Activated CD4-positive, alpha-beta T cell treated with anti-CD3 and anti-CD28 coated beads for 36 hours (primary cell): ENCODE measurements around the gene MEI1. TPM values are rescaled to one million over a fixed set of nuclear protein-coding genes. Genes with fewer than 3 reads are reported as not detected.

ENCODE experiments used
- ATAC-seq: fragments of 200-7000 bp; cut with Tn5 transposase; one replicate; pipeline ENCODE4 v1.10.0; 2021; ENCODE audit warnings: mild to moderate bottlenecking, moderate library complexity
- CTCF ChIA-PET: fragments of 350-600 bp; sonication (Branson Sonifier 250); formaldehyde crosslinking; loops from one replicate; lab custom pipeline; 2021; ENCODE audit warnings: antibody characterized with exemption; lab: Charles Lee
- POLR2A ChIA-PET: fragments of 350-600 bp; sonication (Branson Sonifier 250); formaldehyde crosslinking; loops from one replicate; lab custom pipeline; 2021; ENCODE audit warnings: antibody characterized with exemption, inconsistent platforms; lab: Charles Lee
- DNase-seq: peaks from one replicate; pipeline ENCODE4 v3.0.0-alpha.2; 2020
- H3K27ac Mint-ChIP-seq: one replicate; pipeline ENCODE4 v1.8.0; 2021; ENCODE audit warnings: mixed read lengths
- H3K27me3 Mint-ChIP-seq: one replicate; pipeline ENCODE4 v1.8.0; 2021; ENCODE audit warnings: mixed read lengths
- H3K36me3 Mint-ChIP-seq: one replicate; pipeline ENCODE4 v1.8.0; 2021; ENCODE audit warnings: low read depth, mixed read lengths
- H3K4me1 Mint-ChIP-seq: one replicate; pipeline ENCODE4 v1.8.0; 2021; ENCODE audit warnings: mixed read lengths
- H3K4me3 Mint-ChIP-seq: one replicate; pipeline ENCODE4 v1.8.0; 2021; ENCODE audit warnings: mild to moderate bottlenecking, moderate library complexity, mixed read lengths
- H3K9me3 Mint-ChIP-seq: one replicate; pipeline ENCODE4 v1.8.0; 2021; ENCODE audit warnings: low read depth, mixed read lengths
- intact Hi-C, 2 experiments: fragments of 100-400 bp; cut with DNase I in 1 of 2; cut with micrococcal nuclease in 1 of 2; formaldehyde crosslinking; loops; one replicate each; pipeline versions ENCODE4 v1.14.2 to v1.15.1; 2022 to 2024; cut with DNase I, micrococcal nuclease
- total RNA-seq, 2 experiments: library from RNA; stranded (reverse); gene quantifications; one replicate each; pipeline ENCODE4 v1.2.3, GENCODE V29; 2021

Gene MEI1, protein sequence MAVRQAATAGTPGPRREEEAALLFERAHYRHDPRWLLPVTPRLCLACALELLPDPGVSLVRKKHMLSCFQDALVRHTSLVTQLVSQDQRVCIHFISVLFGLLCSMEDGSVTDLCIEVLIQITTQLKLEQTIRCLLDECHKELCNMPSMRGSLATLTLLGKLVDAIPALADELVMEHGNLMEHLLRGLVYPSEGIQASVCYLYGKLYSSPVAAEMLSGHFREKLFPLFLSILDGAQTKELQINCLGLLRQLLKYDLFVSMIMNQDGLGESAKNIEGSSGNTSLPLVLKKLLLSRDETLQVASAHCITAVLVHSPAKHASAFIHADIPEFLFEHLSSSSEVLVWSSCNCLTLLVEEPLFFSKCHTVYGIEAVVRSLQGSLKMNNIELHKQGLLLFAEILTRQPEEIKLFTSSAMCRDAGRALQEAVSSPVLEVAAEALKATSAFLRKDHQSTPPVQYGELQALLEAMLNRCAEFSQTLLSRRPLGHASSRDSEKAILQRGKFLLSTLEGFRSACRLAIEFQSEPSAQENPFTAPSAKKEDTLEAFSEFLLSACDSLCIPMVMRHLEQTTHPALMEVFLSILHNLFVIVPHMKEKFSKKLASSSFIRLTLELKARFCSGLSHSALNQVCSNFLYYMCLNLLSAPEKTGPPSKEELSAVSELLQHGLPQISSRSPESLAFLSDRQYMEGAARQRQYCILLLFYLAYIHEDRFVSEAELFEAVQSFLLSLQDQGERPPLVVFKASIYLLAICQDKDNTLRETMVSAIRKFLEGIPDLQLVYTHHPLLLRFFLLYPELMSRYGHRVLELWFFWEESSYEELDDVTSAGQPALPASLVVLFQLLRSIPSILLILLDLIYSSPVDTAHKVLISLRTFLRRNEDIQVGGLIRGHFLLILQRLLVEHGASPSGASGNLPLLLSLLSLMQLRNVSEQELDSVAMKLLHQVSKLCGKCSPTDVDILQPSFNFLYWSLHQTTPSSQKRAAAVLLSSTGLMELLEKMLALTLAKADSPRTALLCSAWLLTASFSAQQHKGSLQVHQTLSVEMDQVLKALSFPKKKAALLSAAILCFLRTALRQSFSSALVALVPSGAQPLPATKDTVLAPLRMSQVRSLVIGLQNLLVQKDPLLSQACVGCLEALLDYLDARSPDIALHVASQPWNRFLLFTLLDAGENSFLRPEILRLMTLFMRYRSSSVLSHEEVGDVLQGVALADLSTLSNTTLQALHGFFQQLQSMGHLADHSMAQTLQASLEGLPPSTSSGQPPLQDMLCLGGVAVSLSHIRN
- total RNA-seq: 10 to 100 TPM; 31.5 to 36.8 TPM

DNA sequence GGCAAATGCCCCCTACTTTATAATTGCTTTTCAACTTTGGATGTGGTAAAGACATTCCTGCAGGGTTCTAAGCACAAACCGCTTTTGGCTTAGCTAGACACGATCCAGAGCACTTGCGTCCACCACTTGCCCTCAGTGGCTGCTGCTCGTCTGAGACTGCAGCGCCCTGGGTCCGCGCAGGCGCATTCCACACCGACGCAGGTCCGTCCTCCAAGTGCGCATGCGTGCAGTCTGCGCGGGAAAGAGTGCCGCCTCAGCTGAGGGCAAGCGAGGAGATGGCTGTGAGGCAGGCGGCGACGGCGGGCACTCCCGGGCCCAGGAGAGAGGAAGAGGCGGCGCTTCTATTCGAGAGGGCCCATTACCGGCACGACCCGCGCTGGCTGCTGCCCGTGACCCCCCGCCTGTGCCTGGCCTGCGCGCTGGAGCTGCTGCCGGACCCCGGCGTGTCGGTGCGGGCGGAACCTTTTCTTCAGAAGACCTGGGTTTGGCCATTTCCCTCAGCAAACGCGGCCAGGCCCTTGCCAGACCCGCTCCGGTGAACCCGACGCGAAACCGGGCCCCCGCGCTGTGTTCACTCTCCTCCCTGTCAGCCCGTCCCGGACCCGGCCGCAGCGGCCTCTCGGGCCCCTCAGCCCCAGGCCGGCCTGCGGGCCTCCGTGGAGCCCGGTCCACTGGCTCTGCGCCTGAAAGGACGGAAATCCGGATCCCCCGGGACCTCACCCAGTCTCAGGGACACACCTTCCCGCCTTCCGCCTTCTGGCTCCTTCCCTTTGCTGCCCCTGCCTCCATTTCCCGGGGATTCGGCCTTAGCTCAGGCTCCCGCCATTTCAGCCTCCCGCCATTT, at the start of gene MEI1:
TSS of gene MEI1 (plus strand) at position 240 of the 844 bp plus-strand sequence. CDS start at position 276, 36 bp downstream.
- CTCF ChIA-PET: interaction anchor here (0.5 to 3.9 kb wide), 14 partner anchors 8 to 246 kb away, joined by 3 to 39 read pairs (median 4); partner anchors contain the start of genes CCDC134, CENPM and SNU13
- H3K27ac Mint-ChIP-seq: peak within 1 kb of the TSS; percentile 86
- intact Hi-C loops: loop anchor here (1.0 to 5.0 kb wide), 3 partner anchors 83 to 158 kb away; partner anchors contain the start of gene CCDC134 (in 1 of the 2)
- no peaks in the 10 kb centered on the region for H3K9me3 Mint-ChIP-seq
- H3K36me3 Mint-ChIP-seq: no peaks in the 10 kb centered on the region
- ATAC-seq: peak; percentile 82
- H3K27me3 Mint-ChIP-seq: no peaks in the 10 kb centered on the region
- peak within 1 kb of the TSS; percentile 48 for H3K4me3 Mint-ChIP-seq
- POLR2A ChIA-PET: interaction anchor here (0.6 to 1.5 kb wide), 4 partner anchors 38 to 244 kb away, joined by 3 to 8 read pairs (median 4); partner anchors contain the start of gene CCDC134
- peak; percentile 96 for DNase-seq
- peaks cover 11% of the 10 kb centered on the region for H3K4me1 Mint-ChIP-seq

- Mint-ChIP-seq H3K27ac (no peak overlapping the region), H3K4me3 (no peak overlapping the region), H3K4me1 (peaks cover 13% of the 10 kb centered on the region), H3K27me3 (no peaks in the 10 kb centered on the region), H3K36me3 (peaks cover 54% of the 10 kb centered on the region), H3K9me3 (no peaks in the 10 kb centered on the region)
- POLR2A ChIA-PET: interaction anchor here (0.6 kb wide), 1 partner anchor 1295 kb away, joined by 4 read pairs; no protein-coding TSS in a partner anchor
- CTCF ChIA-PET: interaction anchor here (1.6 kb wide), 1 partner anchor 8 kb away, joined by 4 read pairs; no protein-coding TSS in a partner anchor
- intact Hi-C loops: no loop called here
- DNase-seq: no peak
- ATAC-seq: no peak
These were observed 49.1 kb upstream of the MEI1 start for GRCh38 chr22:41650229-41650628.

- intact Hi-C loops: no loop called here
- H3K27me3 Mint-ChIP-seq: no peaks in the 10 kb centered on the region
- no peak overlapping the region for H3K27ac Mint-ChIP-seq
These were observed 48.5 kb upstream of the MEI1 start for GRCh38 chr22:41650821-41651220.

GRCh38 chr22:41654322-41654721, 45.0 kb upstream of the MEI1 start:
- Mint-ChIP-seq H3K9me3 (no peaks in the 10 kb centered on the region), H3K27ac (no peak overlapping the region), H3K4me1 (no peaks in the 10 kb centered on the region), H3K27me3 (no peaks in the 10 kb centered on the region), H3K4me3 (no peak overlapping the region), H3K36me3 (peaks cover 62% of the 10 kb centered on the region)
- DNase-seq (no peak), ATAC-seq (no peak)
- POLR2A ChIA-PET: no interaction called here
- CTCF ChIA-PET: interaction anchor here (0.8 to 2.0 kb wide), 4 partner anchors 11 to 274 kb away, joined by 3 to 9 read pairs (median 4); no protein-coding TSS in a partner anchor
- intact Hi-C loops: no loop called here

More at GRCh38 chr22:41650821-41651220, 48.5 kb upstream of the MEI1 start:
- CTCF ChIA-PET: interaction anchor here (0.9 to 1.6 kb wide), 2 partner anchors 13 to 15 kb away, joined by 3 to 6 read pairs; no protein-coding TSS in a partner anchor
- DNase-seq (no peak), ATAC-seq (no peak)
- Mint-ChIP-seq H3K4me1 (peaks cover 13% of the 10 kb centered on the region), H3K36me3 (peaks cover 57% of the 10 kb centered on the region), H3K9me3 (no peaks in the 10 kb centered on the region), H3K4me3 (no peak overlapping the region)
- POLR2A ChIA-PET: interaction anchor here (0.6 to 0.9 kb wide), 2 partner anchors 9 to 1294 kb away, joined by 4 read pairs; no protein-coding TSS in a partner anchor

- no peaks in the 10 kb centered on the region for H3K9me3 Mint-ChIP-seq
- CTCF ChIA-PET: interaction anchor here (0.7 to 1.7 kb wide), 2 partner anchors 11 to 116 kb away, joined by 3 to 5 read pairs; no protein-coding TSS in a partner anchor
- H3K4me3 Mint-ChIP-seq: no peak overlapping the region
- intact Hi-C loops: no loop called here
- H3K27ac Mint-ChIP-seq: peak overlapping the region; percentile 37
- ATAC-seq (no peak), DNase-seq (no peak)
- H3K27me3 Mint-ChIP-seq: no peaks in the 10 kb centered on the region
- no peaks in the 10 kb centered on the region for H3K4me1 Mint-ChIP-seq
- POLR2A ChIA-PET: no interaction called here
- H3K36me3 Mint-ChIP-seq: peaks cover 64% of the 10 kb centered on the region
These were observed 42.7 kb upstream of the MEI1 start for GRCh38 chr22:41656556-41656955.

- H3K4me1 Mint-ChIP-seq: no peaks in the 10 kb centered on the region
- DNase-seq (no peak), ATAC-seq (no peak)
- no peaks in the 10 kb centered on the region for H3K9me3 Mint-ChIP-seq
- ChIA-PET POLR2A (interaction anchor here (0.6 kb wide), 1 partner anchor 455 kb away, joined by 5 read pairs; no protein-coding TSS in a partner anchor), CTCF (interaction anchor here (0.9 to 1.7 kb wide), 2 partner anchors 8 to 9 kb away, joined by 4 to 9 read pairs; no protein-coding TSS in a partner anchor)
- intact Hi-C loops: no loop called here
- H3K4me3 Mint-ChIP-seq: no peak overlapping the region
- H3K27ac Mint-ChIP-seq: no peak overlapping the region
- no peaks in the 10 kb centered on the region for H3K27me3 Mint-ChIP-seq
- peaks cover 60% of the 10 kb centered on the region for H3K36me3 Mint-ChIP-seq
These were observed 41.6 kb upstream of the MEI1 start for GRCh38 chr22:41657709-41658108.

DNA sequence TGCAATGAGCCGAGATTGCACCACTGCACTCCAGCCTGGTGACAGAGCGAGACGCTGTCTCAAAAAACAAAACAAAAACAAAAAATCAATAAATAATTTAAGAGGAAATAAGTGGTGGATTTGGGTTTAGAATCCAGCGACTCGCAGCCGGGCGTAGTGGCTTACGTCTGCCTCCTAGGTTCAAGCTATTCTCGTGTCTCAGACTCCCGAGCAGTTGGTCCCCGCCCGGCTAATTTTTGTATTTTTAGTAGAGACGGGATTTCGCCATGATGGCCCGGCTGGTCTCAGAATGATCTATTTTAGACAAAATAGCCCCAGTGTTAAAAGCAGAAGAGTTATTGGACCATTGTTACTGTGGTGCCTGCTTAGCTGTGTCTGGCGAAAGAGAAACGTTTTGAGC, 40.4 kb upstream of the MEI1 start:
- peaks cover 58% of the 10 kb centered on the region for H3K36me3 Mint-ChIP-seq
- intact Hi-C loops: no loop called here
- DNase-seq (no peak), ATAC-seq (no peak)
- H3K27me3 Mint-ChIP-seq: no peaks in the 10 kb centered on the region
- ChIA-PET POLR2A (no interaction called here), CTCF (interaction anchor here (0.7 to 1.7 kb wide), 4 partner anchors 8 to 162 kb away, joined by 3 to 9 read pairs (median 4); no protein-coding TSS in a partner anchor)
- no peak overlapping the region for H3K4me3 Mint-ChIP-seq
- no peak overlapping the region for H3K27ac Mint-ChIP-seq
- H3K4me1 Mint-ChIP-seq: no peaks in the 10 kb centered on the region
- no peaks in the 10 kb centered on the region for H3K9me3 Mint-ChIP-seq

DNA sequence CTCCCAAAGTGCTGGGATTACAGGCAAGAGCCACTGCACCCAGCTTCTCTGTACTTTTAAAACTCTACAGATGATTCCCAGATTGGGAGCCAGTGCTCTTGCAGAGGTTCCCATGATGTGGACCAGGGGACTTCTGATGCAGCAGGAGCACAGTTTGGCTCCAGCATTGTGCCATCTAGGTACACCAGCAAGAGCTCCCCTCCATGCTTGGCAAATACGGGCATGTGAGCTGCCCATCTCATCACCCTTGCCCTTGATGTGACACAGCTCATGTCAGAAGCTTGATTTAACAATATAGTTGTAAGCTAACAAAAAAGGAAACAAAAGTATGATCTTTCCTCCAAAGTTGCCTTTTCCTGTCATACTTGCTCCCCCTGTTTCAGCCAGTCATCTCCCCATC, 39.4 kb upstream of the MEI1 start:
- no peaks in the 10 kb centered on the region for H3K4me1 Mint-ChIP-seq
- no peaks in the 10 kb centered on the region for H3K27me3 Mint-ChIP-seq
- ChIA-PET CTCF (interaction anchor here (0.7 to 1.4 kb wide), 2 partner anchors 29 to 38 kb away, joined by 4 to 5 read pairs; no protein-coding TSS in a partner anchor), POLR2A (interaction anchor here (1.0 kb wide), 1 partner anchor 9 kb away, joined by 4 read pairs; no protein-coding TSS in a partner anchor)
- peaks cover 59% of the 10 kb centered on the region for H3K36me3 Mint-ChIP-seq
- H3K9me3 Mint-ChIP-seq: no peaks in the 10 kb centered on the region
- DNase-seq: no peak
- no peak overlapping the region for H3K4me3 Mint-ChIP-seq
- intact Hi-C loops: no loop called here
- H3K27ac Mint-ChIP-seq: no peak overlapping the region
- ATAC-seq: no peak

GRCh38 chr22:41660416-41660815, 38.9 kb upstream of the MEI1 start:
- ChIA-PET POLR2A (interaction anchor here (0.6 to 1.0 kb wide), 2 partner anchors 9 to 16 kb away, joined by 3 to 4 read pairs; no protein-coding TSS in a partner anchor), CTCF (interaction anchor here (0.7 to 1.4 kb wide), 2 partner anchors 29 to 37 kb away, joined by 4 to 5 read pairs; no protein-coding TSS in a partner anchor)
- no peaks in the 10 kb centered on the region for H3K4me1 Mint-ChIP-seq
- intact Hi-C loops: no loop called here
- H3K27me3 Mint-ChIP-seq: no peaks in the 10 kb centered on the region
- peaks cover 61% of the 10 kb centered on the region for H3K36me3 Mint-ChIP-seq
- peak overlapping the region; percentile 67 for H3K27ac Mint-ChIP-seq
- no peak for ATAC-seq
- H3K4me3 Mint-ChIP-seq: no peak overlapping the region
- DNase-seq: no peak
- no peaks in the 10 kb centered on the region for H3K9me3 Mint-ChIP-seq
